Keratinocyte (primary cell): Measurements from ENCODE around the gene AP5M1.

Experiments
- CTCF ChIP-seq, 3 experiments: IDR thresholded peaks in 1 of 3; conservative IDR thresholded peaks in 1 of 3; optimal IDR thresholded peaks in 1 of 3; 2 replicates in 2 of 3; 3 replicates in 1 of 3; pipeline versions ENCODE3 to v1.5.1; 2011; ENCODE audit warnings: low read length in 3 of 3, mild to moderate bottlenecking in 3 of 3, moderate library complexity in 2 of 3, control low read depth in 1 of 3, inconsistent platforms in 1 of 3; ENCODE audit not compliant: insufficient read depth in 2 of 3; ENCODE audit errors: extremely low read depth in 1 of 3
- EZH2 ChIP-seq: IDR thresholded peaks from one replicate; pipeline ENCODE4 v1.6.1; 2012; ENCODE audit warnings: inconsistent platforms, mild to moderate bottlenecking, low read length, moderate library complexity

GRCh38 chr14:57245941-57246340 lies 22.8 kb upstream of the AP5M1 start:
- TF ChIP-seq CTCF (optimal IDR thresholded peaks at IDR 0.05 in 1 of 3, IDR thresholded peaks at IDR 0.05 in 1 of 3, conservative IDR thresholded peaks at IDR 0.05 in 1 of 3; ENCODE audit: extremely low read depth in 1 of 3, insufficient read depth in 2 of 3, low read length in 3 of 3) (no peak), EZH2 (no peak)
